ENCODE data around the gene KCNK13.
"Not testable (repeated sequence)": the region's sequence is repeated elsewhere in the genome, so short reads cannot be mapped to it uniquely, and the experiment has no call there.

Gene KCNK13

GRCh38 chr14:90062127-90062794 is 467 bp downstream of the KCNK13 start:
- DNase-seq, result peak; percentile 9

DNA sequence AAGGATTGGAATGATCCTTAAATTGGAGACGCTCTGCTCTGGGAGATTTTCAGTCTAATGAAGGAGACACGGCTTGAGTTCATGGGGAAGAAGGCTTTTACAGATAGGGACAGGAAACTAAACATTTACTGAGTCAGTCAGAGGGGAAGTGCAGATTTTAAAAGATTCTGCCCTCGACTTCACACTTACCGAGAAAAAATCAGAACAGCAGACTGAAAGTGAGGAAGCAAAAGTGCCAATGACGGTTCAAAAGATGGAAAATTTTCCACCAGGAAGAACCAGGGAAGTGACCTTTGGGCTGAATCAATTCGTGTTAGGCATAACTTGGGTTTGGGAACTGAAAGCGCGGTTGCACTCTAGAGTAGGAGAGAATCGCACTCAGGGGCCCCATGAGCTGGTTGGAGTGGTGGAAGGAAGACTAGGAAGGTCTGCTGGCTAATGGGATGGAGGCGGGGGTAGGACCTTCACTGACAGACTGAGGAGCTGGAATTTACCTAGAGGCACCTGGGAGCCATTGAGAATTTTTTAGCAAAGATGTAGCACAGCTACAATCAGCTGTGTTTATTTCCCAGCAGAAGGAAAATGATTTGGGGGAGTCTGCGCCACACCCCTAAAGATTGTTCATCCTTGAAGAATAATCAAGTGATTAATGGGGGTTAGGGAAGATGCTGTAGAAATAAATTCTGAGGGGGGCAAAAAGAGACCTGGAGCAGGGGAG is 1.2 kb downstream of the KCNK13 start:
- no peak for DNase-seq

- no peak for DNase-seq
These were observed 10.6 kb downstream of the KCNK13 start for GRCh38 chr14:90072350-90072749.

DNA sequence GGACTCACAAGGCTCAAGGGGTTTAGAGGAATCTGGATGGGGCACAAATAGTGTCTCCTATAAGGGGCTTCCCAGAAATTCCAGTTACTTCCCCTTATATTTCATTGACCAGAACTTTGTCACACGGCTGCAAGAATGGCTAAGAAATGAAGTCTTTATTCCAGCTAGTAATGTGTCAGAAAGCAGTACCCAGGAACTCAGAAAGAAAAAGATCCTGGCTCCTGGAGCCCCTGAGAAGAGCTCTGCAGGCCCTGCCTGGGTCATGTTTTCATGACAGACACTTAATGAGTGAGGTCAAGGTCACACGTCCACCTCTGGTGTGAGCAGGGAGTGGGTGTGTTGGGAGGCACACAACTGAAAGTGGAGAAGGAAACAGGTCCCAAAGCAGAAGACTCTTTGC is 17.8 kb downstream of the KCNK13 start:
- no peak for DNase-seq

- no peak for DNase-seq
These were observed 25.6 kb downstream of the KCNK13 start for GRCh38 chr14:90087433-90087832.

- DNase-seq, result no peak
These were observed 26.4 kb downstream of the KCNK13 start for GRCh38 chr14:90088176-90088575.

DNA sequence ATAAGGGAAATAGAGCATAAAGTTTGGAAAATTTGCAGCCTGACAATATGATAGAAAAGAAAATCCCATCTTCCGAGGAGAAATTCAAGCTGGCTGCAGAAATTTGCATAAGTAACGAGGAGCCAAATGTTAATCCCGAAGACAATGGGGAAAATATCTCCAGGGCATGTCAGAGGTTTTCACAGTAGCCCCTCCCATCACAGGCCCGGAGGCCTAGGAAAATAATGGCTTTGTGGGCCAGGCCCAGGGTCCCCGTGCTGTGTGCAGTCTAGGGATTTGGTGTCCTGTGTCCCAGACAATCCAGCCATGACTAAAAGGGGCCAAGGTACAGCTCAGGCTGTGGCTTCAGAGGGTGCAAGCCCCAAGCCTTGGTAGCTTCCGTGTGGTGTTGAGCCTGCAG is 27.7 kb downstream of the KCNK13 start:
- DNase-seq, result not testable (repeated sequence)

DNA sequence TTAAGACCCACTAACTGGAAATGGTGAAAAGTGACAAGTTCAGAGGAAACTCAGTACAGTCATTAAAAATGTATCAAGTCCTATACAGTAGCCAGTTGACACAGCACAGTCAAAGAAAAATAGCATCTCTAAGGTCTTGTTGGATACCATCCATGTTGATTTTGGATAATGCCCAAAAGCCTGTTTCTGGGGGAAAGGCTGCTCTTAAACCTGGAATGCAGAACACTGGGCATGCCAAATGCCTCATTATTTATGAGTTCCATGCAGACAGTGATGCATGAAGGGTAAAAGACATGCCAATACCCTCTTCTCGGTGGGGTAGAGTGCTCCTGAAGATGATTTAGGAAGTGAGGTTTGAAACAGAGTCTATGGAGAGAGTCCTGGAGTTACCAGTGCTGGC is 29.6 kb downstream of the KCNK13 start:
- DNase-seq, result no peak

DNA sequence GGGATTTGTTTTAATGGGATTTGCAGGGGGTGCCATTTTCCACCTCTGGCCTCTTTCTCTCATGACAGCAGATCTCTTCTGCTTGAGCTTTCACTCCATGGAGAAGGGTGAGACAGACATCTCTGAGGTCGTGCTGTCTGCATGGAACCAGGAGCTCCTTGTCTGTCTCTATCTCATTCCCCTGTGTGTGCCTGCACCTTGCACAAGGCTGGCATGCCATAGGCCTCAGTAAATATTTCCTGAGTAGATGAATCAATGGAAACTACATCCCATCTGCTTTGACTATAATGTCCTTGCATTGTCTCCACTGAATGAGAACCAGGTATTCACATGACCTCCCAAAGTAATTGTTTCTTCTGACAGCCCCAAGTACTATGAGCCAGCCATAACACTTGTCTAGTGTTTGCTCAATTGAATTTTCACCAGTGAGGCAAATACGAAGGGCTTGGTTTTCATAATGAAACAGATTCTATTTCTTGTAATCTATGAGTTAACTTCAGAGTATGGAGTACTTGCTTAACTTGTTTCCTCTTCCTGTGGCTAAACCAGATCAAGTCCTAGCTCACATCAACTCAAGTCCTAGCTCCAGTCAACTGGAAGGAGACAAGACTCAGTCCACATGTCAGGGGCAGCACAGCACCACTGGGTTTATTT is 32.3 kb downstream of the KCNK13 start:
- peak; percentile 67 for DNase-seq

- DNase-seq, result no peak
These were observed 33.3 kb downstream of the KCNK13 start for GRCh38 chr14:90095096-90095495.

GRCh38 chr14:90096566-90096965 is 34.8 kb downstream of the KCNK13 start:
- DNase-seq, result no peak

- DNase-seq, result no peak
These were observed 42.0 kb downstream of the KCNK13 start for GRCh38 chr14:90103808-90104207.

DNA sequence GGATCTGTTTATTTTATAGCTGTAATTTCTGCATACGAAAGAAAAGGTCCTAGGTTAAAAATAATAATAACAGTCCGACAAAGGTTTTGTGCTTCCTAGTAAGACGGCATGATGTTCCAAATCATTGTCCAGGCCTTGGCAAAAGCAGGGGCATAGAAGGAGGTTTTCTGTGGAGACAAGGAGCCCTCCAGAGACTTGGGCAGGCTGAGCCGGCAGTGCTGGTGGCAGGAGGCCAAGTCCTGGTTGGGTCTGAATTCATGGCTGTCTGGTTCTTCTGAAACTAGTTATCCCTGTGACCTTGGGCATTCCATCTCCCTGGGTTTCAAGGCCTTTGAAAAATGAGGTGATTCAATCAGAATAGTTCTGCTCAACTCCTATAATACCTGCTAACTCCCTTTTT is 44.0 kb downstream of the KCNK13 start:
- no peak for DNase-seq

- DNase-seq, result no peak
These were observed 46.0 kb downstream of the KCNK13 start for GRCh38 chr14:90107789-90108188.

DNA sequence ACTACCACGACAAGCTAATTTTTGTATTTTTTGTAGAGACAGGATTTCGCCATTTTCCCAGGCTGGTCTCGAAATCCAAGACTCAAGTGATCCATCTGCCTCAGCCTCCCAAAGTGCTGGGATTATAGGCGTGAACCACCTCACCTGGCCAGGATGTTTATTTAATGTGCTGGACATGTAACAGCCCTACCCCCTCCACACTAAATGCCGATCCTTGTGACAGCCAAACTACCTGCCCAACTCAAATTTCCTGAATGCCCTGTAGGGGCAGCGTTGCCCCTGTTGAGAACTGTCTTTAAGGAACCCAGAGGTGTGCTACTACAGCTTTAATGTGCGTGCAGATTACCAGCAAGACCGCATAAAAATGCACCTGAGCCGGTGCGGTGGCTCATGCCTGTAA is 48.1 kb downstream of the KCNK13 start:
- peak; percentile 6 for DNase-seq

GRCh38 chr14:90111895-90112534 is 50.2 kb downstream of the KCNK13 start:
- DNase-seq, result no peak

DNA sequence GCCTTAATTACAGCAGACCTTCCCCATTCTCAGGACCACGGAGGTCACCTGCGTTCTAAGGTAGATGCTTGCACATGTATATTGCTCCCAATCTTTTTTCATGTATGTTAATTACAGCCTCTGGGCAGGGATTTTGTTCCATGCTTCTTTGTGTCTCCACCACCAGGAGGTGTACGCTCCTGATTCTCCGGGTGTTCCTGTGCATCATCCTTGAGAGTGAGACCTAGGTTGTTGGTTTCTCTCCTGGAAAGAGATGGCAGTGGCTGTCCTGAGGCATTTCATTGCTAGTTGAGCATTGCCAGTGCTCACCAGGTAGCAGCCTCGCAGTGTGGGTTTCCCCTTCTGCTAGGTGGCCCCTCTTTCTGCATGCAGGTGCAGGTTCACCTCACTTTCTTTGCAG is 52.8 kb downstream of the KCNK13 start:
- DNase-seq, result no peak

DNA sequence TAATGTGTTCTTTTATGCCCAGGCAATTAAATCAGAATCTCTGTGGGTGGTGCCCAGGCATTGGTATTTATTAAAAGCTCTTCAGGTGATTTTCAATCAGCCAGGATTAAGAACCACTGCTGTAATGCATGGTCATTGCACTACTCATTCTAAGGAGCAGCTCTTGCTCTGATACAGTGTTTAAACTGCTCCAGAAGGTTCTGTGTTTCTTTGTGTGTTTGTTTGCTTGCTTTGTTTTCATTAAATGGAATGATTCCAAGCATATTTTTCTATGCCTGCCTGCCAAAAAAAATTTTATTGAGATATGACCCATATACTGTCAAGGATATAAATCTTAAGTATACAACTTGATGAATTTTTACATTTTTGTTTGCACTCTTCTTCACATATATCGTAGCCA is 54.0 kb downstream of the KCNK13 start:
- DNase-seq, result no peak

DNA sequence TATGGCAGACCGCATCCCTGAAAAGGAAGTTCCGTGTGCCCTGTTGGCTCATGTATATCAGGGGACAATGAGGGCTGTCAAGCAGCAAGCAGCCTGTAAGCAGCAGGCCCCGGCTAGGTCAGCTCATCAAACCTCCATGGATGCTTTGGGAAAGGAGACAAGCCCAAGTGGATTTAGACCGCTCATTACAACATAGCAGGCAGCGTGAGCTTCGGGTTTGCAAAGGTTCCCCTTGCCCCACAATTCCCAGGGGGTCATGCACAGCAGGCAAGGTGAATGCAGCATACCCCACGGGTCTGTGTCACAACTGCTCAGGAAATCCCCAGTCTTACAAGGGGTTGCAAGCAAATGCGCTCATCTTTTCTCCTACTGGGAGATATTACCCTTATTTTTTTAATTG is 54.6 kb downstream of the KCNK13 start:
- no peak for DNase-seq

GRCh38 chr14:90118027-90118426 is 56.2 kb downstream of the KCNK13 start:
- DNase-seq, result no peak

DNA sequence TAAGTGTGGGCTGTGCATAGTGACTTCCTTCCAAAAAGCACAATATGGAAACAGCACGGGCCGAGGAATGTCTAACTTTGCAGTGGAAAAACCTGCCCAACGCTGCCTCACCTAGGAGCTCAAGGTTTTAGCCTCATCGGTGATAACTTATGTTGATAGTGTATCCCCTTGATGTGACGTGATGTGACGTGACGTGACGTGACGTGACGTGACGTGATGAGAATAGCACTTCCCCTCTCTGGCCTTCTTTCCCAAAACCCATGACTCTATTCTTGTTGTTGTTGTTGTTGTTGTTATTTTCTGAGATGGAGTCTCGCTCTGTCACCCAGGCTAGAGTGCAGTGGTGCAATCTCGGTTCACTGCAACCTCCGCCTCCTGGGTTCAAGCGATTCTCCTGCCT is 64.5 kb downstream of the KCNK13 start:
- DNase-seq, result no peak

- DNase-seq, result no peak
These were observed 71.2 kb downstream of the KCNK13 start for GRCh38 chr14:90132821-90133570.

GRCh38 chr14:90136904-90137303 is 75.1 kb downstream of the KCNK13 start:
- no peak for DNase-seq

Data from activated CD4-positive, alpha-beta T cell treated with anti-CD3 and anti-CD28 coated beads, Interleukin-10, Interleukin-2, amounts not matched to agents 100 ng/mL and 50 ng/mL, durations not matched to agents 16 hours and 8 hours (primary cell).